IPS-15b (cell line): ENCODE results near the gene SDR42E1.
"Not testable (repeated sequence)": the region's sequence is repeated elsewhere in the genome, so short reads cannot be mapped to it uniquely, and the experiment has no call there.

Experiments
- H3K27me3 ChIP-seq: one replicate; pipeline ENCODE4 v1.6.1; 2013; ENCODE audit warnings: low read length; ENCODE audit not compliant: control insufficient read depth, insufficient read depth
- H3K36me3 ChIP-seq: one replicate; pipeline ENCODE4 v1.6.1; 2013; ENCODE audit warnings: low read length; ENCODE audit not compliant: control insufficient read depth, insufficient read depth
- H3K4me1 ChIP-seq: one replicate; pipeline ENCODE4 v1.6.1; 2013; ENCODE audit warnings: mild to moderate bottlenecking, low read length; ENCODE audit not compliant: control insufficient read depth, insufficient read depth
- H3K4me3 ChIP-seq: one replicate; pipeline ENCODE4 v1.5.1; 2013; ENCODE audit warnings: low read depth, low read length
- H3K9ac ChIP-seq: one replicate; pipeline ENCODE4 v1.6.1; 2013; ENCODE audit warnings: low read depth, mild to moderate bottlenecking, low read length
- H3K9me3 ChIP-seq: one replicate; pipeline ENCODE4 v1.6.1; 2013; ENCODE audit warnings: mild to moderate bottlenecking, low read length; ENCODE audit not compliant: control insufficient read depth, insufficient read depth

The SDR42E1 gene

DNA sequence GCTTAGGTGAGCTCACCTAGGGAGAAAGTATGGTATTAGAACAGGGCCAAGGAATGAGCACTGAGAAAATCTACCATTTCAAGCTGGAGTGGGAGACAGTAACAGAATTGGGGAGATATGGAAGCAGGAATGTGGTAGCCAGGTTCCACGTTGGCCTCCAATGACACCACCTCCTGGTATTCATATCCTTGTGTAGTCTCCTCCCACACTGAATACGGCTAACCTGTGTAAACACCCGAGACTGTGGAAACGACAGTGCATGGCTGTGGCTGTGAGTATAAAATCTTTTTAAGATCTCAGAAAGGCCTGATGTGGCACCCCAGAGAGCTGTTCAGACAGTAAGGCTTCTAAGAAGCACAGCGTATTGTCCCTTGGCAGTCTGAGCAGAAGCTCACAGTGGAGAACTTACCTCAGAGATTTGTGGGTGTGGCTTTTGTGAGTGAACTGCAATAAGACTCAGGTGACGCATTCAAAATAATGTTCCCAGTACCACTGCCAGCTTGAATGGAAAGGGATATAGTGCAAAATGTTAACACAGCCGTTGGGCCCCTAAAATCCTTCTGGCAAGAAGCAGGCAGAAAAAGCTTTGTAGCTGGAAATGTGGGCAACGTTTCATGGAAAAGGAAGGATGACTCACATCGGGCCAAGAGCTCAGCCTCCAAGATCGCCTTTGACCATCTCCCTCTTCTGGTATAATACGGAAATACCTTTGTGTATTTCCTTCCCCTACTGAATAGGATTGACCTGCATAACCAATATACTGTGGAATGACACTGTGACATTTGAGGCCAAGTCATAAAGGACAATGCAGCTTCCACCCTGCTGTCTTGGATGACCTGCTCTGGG lies 14.4 kb downstream of the SDR42E1 start:
- no peak overlapping the region for H3K4me3 ChIP-seq
- no peaks in the 10 kb centered on the region for H3K9me3 ChIP-seq
- H3K36me3 ChIP-seq, result no peaks in the 10 kb centered on the region
- H3K4me1 ChIP-seq, result peaks cover 7% of the 10 kb centered on the region
- H3K9ac ChIP-seq, result no peak overlapping the region
- no peaks in the 10 kb centered on the region for H3K27me3 ChIP-seq

DNA sequence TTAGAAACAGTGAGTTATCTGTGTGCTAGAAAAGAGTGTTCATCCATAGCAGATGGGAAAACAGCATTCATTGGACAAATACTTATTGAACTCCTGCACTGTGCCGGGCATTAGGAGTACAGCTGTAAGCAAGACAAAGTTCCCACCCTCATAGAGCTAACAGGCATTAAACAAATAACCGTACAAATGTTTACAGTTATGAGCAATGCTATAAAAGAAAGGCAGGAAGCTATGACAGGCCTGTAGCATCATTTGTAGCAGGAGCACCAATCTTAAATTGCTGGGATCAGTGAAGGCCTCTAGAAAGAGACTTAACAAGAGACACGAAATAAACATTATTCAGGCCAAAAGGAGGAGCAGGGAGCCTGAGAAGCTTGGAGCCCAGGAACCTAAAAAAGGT lies 15.6 kb downstream of the SDR42E1 start:
- H3K9me3 ChIP-seq, result no peaks in the 10 kb centered on the region
- H3K4me1 ChIP-seq, result peaks cover 7% of the 10 kb centered on the region
- H3K36me3 ChIP-seq, result no peaks in the 10 kb centered on the region
- H3K4me3 ChIP-seq, result no peak overlapping the region
- no peak overlapping the region for H3K9ac ChIP-seq
- no peaks in the 10 kb centered on the region for H3K27me3 ChIP-seq

DNA sequence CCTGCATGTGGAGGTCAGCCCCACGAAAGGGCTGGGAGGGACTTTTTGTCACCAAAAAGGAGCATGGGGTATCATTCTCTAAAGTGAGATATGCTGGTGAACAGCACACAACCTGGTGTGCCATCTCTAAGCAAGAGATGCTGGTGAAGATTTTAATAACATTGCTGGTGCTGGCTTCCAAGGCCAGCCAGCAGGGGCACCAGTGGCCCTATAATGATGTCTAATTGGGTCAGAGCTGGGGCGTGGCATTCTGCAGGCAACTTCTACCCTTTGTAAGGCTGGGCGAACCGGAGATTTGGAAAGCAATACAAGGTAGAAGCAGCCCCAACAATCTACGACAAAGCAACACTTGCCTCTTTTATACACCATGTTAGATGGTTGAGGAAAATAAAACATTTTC lies 16.8 kb downstream of the SDR42E1 start:
- H3K9ac ChIP-seq, result no peak overlapping the region
- H3K4me3 ChIP-seq, result no peak overlapping the region
- peaks cover 7% of the 10 kb centered on the region for H3K4me1 ChIP-seq
- no peaks in the 10 kb centered on the region for H3K36me3 ChIP-seq
- H3K27me3 ChIP-seq, result no peaks in the 10 kb centered on the region
- H3K9me3 ChIP-seq, result no peaks in the 10 kb centered on the region

DNA sequence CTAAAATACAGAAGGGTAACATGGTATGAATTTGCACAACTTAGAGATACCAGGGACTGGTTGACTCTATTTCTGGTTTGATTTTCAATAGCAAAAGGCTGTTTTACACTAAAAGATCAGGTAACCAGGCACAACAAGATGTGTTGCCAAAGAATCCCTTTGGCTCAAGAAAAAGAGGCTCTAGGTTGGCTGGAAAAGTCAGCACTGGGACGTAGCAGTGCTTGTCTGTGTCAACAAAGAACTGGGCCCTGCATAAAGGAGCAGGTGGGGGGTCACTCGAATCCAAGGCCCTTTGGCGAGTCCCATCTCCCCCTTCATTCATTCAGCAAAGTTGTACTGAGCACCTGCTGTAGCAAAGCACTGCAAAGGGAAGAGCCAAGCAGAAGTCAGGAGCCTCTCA lies 18.4 kb downstream of the SDR42E1 start:
- Histone ChIP-seq H3K36me3 (no peaks in the 10 kb centered on the region), H3K4me1 (peaks cover 7% of the 10 kb centered on the region), H3K4me3 (no peak overlapping the region), H3K9me3 (no peaks in the 10 kb centered on the region), H3K9ac (no peak overlapping the region), H3K27me3 (no peaks in the 10 kb centered on the region)

DNA sequence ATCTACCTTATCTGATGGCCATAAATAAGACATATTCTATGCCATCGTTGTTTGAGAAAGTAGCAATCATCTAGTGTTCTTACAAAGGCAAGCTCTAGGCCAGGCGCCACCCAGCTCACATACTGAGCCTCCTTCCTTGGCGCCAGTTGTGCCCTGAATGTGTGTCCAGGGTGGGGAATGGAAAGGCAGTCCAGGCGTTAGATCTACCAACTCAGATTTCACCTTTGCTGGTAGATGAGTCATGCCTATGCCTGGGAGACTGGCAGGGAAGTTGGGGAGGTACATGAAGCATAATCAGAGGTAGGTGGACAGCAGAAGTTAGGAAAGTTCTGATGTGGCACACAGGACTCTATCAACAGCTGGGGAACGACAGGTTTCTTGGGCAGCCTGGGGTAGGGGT lies 23.6 kb downstream of the SDR42E1 start:
- no peaks in the 10 kb centered on the region for H3K36me3 ChIP-seq
- H3K9ac ChIP-seq, result no peak overlapping the region
- no peaks in the 10 kb centered on the region for H3K4me1 ChIP-seq
- no peak overlapping the region for H3K4me3 ChIP-seq
- H3K27me3 ChIP-seq, result no peaks in the 10 kb centered on the region
- no peaks in the 10 kb centered on the region for H3K9me3 ChIP-seq

DNA sequence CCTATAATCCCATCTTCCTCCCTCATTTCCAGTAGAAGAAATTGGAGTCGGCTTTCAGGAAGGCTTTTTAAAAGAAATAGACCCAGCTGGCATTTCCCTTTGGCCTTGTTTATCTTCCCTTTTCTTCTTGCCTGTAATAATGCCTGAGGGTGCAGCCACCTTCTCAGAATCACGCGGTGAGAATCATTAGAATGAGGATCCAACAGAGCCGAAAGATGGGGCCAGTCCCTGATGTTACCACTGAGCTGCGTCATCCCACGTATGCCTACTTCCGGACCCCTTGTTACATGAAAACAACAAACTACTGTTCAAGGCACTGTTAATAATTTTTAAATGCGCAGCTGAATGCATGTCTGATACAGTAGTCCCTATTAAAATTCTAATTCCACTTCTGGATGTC lies 24.1 kb downstream of the SDR42E1 start:
- Histone ChIP-seq H3K4me3 (no peak overlapping the region), H3K27me3 (no peaks in the 10 kb centered on the region), H3K9ac (no peak overlapping the region), H3K36me3 (no peaks in the 10 kb centered on the region), H3K4me1 (no peaks in the 10 kb centered on the region), H3K9me3 (no peaks in the 10 kb centered on the region)

DNA sequence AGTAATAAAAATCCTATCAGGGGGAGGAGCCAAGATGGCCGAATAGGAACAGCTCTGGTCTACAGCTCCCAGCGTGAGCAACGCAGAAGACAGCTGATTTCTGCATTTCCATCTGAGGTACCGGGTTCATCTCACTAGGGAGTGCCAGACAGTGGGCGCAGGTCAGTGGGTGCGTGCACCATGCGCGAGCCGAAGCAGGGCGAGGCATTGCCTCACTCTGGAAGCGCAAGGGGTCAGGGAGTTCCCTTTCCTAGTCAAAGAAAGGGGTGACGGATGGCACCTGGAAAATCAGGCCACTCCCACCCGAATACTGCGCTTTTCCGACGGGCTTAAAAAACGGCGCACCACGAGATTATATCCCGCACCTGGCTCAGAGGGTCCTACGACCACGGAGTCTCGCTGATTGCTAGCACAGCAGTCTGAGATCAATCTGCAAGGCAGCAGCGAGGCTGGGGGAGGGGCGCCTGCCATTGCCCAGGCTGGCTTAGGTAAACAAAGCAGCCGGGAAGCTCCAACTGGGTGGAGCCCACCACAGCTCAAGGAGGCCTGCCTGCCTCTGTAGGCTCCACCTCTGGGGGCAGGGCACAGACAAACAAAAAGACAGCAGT lies 33.8 kb downstream of the SDR42E1 start:
- not testable (repeated sequence) for H3K27me3 ChIP-seq, H3K9ac ChIP-seq, H3K4me3 ChIP-seq, H3K36me3 ChIP-seq, H3K4me1 ChIP-seq, H3K9me3 ChIP-seq

DNA sequence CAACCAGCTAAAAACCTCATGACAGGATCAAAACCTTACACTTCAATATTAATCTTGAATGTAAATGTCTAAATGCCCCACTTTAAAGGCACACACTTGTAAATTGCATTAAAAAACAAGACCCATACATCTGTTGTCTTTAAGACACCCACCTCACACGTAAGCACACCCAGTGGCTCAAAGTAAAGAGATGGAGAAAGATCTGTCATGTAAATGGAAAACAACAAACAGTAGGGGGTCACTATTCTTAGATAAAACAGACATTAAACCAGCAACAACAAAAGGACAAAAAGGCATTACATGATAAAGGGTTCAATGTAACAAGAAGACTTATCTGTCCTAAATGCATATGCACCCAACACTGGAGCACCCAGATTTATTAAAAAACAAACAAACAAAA lies 35.6 kb downstream of the SDR42E1 start:
- H3K9ac ChIP-seq, result no peak overlapping the region
- H3K27me3 ChIP-seq, result no peaks in the 10 kb centered on the region
- H3K4me1 ChIP-seq, result no peaks in the 10 kb centered on the region
- no peaks in the 10 kb centered on the region for H3K9me3 ChIP-seq
- H3K4me3 ChIP-seq, result no peak overlapping the region
- no peaks in the 10 kb centered on the region for H3K36me3 ChIP-seq

DNA sequence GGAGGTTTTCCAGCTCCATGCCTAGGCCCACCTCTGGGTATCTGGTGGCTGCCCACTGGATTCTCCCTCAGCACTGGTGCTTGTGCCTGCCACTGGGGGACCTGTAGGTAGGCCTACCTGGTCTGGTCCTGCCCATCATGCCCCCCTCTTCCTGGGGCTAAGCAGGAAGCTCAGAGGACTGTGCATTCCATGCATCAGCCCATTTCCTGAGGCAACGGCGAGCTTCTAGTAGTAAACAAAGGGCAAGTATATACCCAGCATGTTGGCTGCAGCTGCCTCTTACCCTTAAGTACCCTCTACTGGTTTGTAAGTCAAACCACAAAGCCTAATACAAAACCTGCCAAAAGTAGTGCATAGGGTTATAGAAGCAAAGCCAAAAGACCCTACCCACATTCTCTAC lies 37.5 kb downstream of the SDR42E1 start:
- Histone ChIP-seq H3K9me3 (no peaks in the 10 kb centered on the region), H3K27me3 (no peaks in the 10 kb centered on the region), H3K36me3 (no peaks in the 10 kb centered on the region), H3K4me3 (no peak overlapping the region), H3K9ac (no peak overlapping the region), H3K4me1 (no peaks in the 10 kb centered on the region)

DNA sequence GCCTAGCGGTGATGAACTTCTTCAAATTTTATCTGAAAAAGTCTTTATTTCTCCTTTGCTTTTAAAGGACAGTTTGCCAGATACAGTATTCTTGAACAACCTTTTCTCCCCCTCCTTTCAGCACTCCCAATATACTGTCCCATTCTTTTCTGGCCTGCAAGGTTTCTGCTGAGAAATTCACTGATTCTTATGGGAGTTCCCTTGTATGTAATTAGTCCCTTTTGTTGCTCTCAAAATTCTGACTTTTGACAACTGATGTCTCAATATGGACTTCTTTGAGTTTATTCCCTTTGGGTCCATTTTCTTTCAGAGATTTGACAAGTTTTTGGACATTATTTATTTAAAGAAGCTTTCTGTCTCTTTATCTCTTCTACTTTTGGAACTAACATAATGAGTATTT lies 39.4 kb downstream of the SDR42E1 start:
- Histone ChIP-seq H3K9me3 (no peaks in the 10 kb centered on the region), H3K9ac (no peak overlapping the region), H3K36me3 (no peaks in the 10 kb centered on the region), H3K27me3 (no peaks in the 10 kb centered on the region), H3K4me1 (no peaks in the 10 kb centered on the region), H3K4me3 (no peak overlapping the region)

DNA sequence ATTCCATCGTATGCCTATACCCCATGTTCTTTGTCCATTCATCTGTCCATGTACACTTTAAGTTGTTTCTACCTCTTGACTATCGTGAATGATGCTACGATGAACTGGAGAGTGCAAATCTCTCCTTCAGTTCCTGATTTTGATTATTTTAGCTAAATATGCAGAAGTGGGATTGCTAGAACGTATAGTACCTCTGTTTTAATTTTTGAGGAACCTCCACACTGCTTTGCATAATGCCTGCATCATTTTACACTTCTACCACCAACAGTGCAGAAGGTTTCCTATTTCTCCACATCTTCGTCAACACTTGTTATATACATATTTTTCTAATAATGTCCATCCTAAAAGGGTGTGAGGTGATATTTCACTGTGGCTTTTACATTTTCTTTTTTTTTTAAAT lies 43.9 kb downstream of the SDR42E1 start:
- Histone ChIP-seq H3K36me3 (no peaks in the 10 kb centered on the region), H3K4me1 (no peaks in the 10 kb centered on the region), H3K4me3 (no peak overlapping the region), H3K9me3 (no peaks in the 10 kb centered on the region), H3K27me3 (no peaks in the 10 kb centered on the region), H3K9ac (no peak overlapping the region)

DNA sequence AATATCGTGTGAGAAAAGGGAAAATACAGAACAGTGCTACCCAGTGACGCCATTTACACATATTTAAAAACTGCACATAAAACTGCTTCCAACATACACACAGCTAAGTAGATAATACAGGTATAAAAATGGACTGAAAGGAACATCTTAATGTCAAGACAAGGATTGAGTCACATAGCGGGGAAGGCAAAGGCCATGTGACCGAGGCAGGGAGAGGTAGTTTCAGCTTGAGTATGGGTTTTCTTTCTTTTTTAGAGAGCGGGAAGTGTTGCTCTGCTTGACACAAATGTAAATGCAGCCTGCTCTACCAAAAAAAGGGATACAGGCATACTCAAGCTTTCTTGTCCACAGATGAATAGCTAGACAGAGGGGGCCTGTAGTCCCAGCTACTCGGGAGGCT lies 46.5 kb downstream of the SDR42E1 start:
- no peaks in the 10 kb centered on the region for H3K9me3 ChIP-seq
- H3K27me3 ChIP-seq, result no peaks in the 10 kb centered on the region
- no peak overlapping the region for H3K9ac ChIP-seq
- H3K36me3 ChIP-seq, result no peaks in the 10 kb centered on the region
- H3K4me1 ChIP-seq, result no peaks in the 10 kb centered on the region
- no peak overlapping the region for H3K4me3 ChIP-seq
